Parathyroid adenoma (tissue), 2 donors: ENCODE measurements around the gene USP22.

Experiments used
- H2AFZ ChIP-seq: fragments of 300-600 bp; sonication (generic); one replicate; pipeline ENCODE4 v1.7.0; 2017; ENCODE audit warnings: antibody characterized with exemption, mild to moderate bottlenecking
- H3K27ac ChIP-seq: fragments of 300-600 bp; sonication (generic); one replicate; pipeline ENCODE4 v1.7.0; 2017
- H3K27me3 ChIP-seq: fragments of 300-600 bp; sonication (generic); one replicate; pipeline ENCODE4 v1.7.0; 2017; ENCODE audit warnings: low read length; ENCODE audit not compliant: control insufficient read depth, insufficient read depth
- H3K36me3 ChIP-seq: fragments of 300-600 bp; sonication (generic); one replicate; pipeline ENCODE4 v1.7.0; 2017; ENCODE audit warnings: low read length; ENCODE audit not compliant: control insufficient read depth, insufficient read depth
- H3K4me1 ChIP-seq: fragments of 300-600 bp; sonication (generic); one replicate; pipeline ENCODE4 v1.7.0; 2017; ENCODE audit warnings: control low read depth
- H3K4me2 ChIP-seq: fragments of 300-600 bp; sonication (generic); one replicate; pipeline ENCODE4 v1.7.0; 2017; ENCODE audit warnings: low read length
- H3K4me3 ChIP-seq: fragments of 300-600 bp; sonication (generic); one replicate; pipeline ENCODE4 v1.7.0; 2017; ENCODE audit warnings: low read depth, low read length
- H3K79me2 ChIP-seq: fragments of 300-600 bp; sonication (generic); one replicate; pipeline ENCODE4 v1.7.0; 2017; ENCODE audit warnings: control low read depth
- H3K9ac ChIP-seq: fragments of 300-600 bp; sonication (generic); one replicate; pipeline ENCODE4 v1.7.0; 2017; ENCODE audit warnings: mild to moderate bottlenecking
- H3K9me3 ChIP-seq: fragments of 300-600 bp; sonication (generic); one replicate; pipeline ENCODE4 v1.7.0; 2017; ENCODE audit warnings: low read length; ENCODE audit not compliant: control insufficient read depth
- CTCF ChIP-seq: fragments of 300-600 bp; sonication (generic); IDR thresholded peaks from one replicate; pipeline ENCODE4 v1.7.0; 2017; ENCODE audit warnings: antibody characterized with exemption, mild to moderate bottlenecking
- donor health status: primary hyperparathyroidism.

The USP22 gene

GRCh38 chr17:21077281-21077680 is 34.5 kb upstream of the USP22 start:
- TF ChIP-seq CTCF = no peak
- H3K27ac ChIP-seq = no peak overlapping the region

GRCh38 chr17:21076242-21076641 is 33.4 kb upstream of the USP22 start:
- no peak overlapping the region for H3K4me2 ChIP-seq
- H3K4me3 ChIP-seq = no peak overlapping the region
- no peaks in the 10 kb centered on the region for H3K27me3 ChIP-seq
- H3K27ac ChIP-seq = no peak overlapping the region
- H3K36me3 ChIP-seq = no peaks in the 10 kb centered on the region
- H3K9ac ChIP-seq = no peak overlapping the region
- TF ChIP-seq CTCF = no peak
- H3K4me1 ChIP-seq = no peaks in the 10 kb centered on the region
- H3K79me2 ChIP-seq = no peaks in the 10 kb centered on the region
- no peaks in the 10 kb centered on the region for H3K9me3 ChIP-seq
- H2AFZ ChIP-seq = no peak overlapping the region

More at GRCh38 chr17:21077281-21077680, 34.5 kb upstream of the USP22 start:
- no peak overlapping the region for H3K9ac ChIP-seq
- no peaks in the 10 kb centered on the region for H3K36me3 ChIP-seq
- no peaks in the 10 kb centered on the region for H3K9me3 ChIP-seq
- H2AFZ ChIP-seq = no peak overlapping the region
- no peaks in the 10 kb centered on the region for H3K79me2 ChIP-seq
- no peak overlapping the region for H3K4me3 ChIP-seq
- H3K4me1 ChIP-seq = no peaks in the 10 kb centered on the region
- no peak overlapping the region for H3K4me2 ChIP-seq
- no peaks in the 10 kb centered on the region for H3K27me3 ChIP-seq

- H3K9ac ChIP-seq = no peak overlapping the region
- H3K79me2 ChIP-seq = no peaks in the 10 kb centered on the region
- no peak overlapping the region for H3K4me3 ChIP-seq
- H3K27ac ChIP-seq = no peak overlapping the region
- no peaks in the 10 kb centered on the region for H3K27me3 ChIP-seq
- no peak overlapping the region for H3K4me2 ChIP-seq
- H3K36me3 ChIP-seq = no peaks in the 10 kb centered on the region
- no peak for TF ChIP-seq CTCF
- H2AFZ ChIP-seq = no peak overlapping the region
- H3K4me1 ChIP-seq = no peaks in the 10 kb centered on the region
- H3K9me3 ChIP-seq = no peaks in the 10 kb centered on the region
These were observed 32.9 kb upstream of the USP22 start for GRCh38 chr17:21075739-21076085.

GRCh38 chr17:21072745-21073197 is 30.0 kb upstream of the USP22 start:
- H3K4me2 ChIP-seq = no peak overlapping the region
- H3K9ac ChIP-seq = no peak overlapping the region
- H3K4me3 ChIP-seq = no peak overlapping the region

More at GRCh38 chr17:21072745-21073197, 30.0 kb upstream of the USP22 start:
- H3K36me3 ChIP-seq = no peaks in the 10 kb centered on the region
- no peaks in the 10 kb centered on the region for H3K79me2 ChIP-seq
- no peaks in the 10 kb centered on the region for H3K27me3 ChIP-seq
- no peak overlapping the region for H2AFZ ChIP-seq
- no peaks in the 10 kb centered on the region for H3K9me3 ChIP-seq
- no peak overlapping the region for H3K27ac ChIP-seq
- no peaks in the 10 kb centered on the region for H3K4me1 ChIP-seq
- TF ChIP-seq CTCF = no peak
